Stimulated activated CD8-positive, alpha-beta memory T cell treated with anti-CD3 and anti-CD28 coated beads, Interleukin-2, amount 100 ng/mL, for 1 hour (primary cell): ENCODE results near the gene YIPF3.
"Not testable (repeated sequence)": the region's sequence is repeated elsewhere in the genome, so short reads cannot be mapped to it uniquely, and the experiment has no call there.

Experiments
- DNase-seq, 2 donors: peaks; one replicate each; pipeline ENCODE4 v3.0.0-alpha.2; 2020; ENCODE audit warnings: low read depth in 2 of 2

YIPF3 gene

GRCh38 chr6:43516697-43517504 lies at the start of gene YIPF3, which contains the start of gene POLR1C:
TSS of gene YIPF3 (minus strand) at chr6:43516926. CDS start at chr6:43516807, 119 bp downstream.
TSS of gene POLR1C (plus strand) at chr6:43517089. CDS start at chr6:43517110, 21 bp downstream.
- peak; percentile 95 to 96 for DNase-seq

GRCh38 chr6:43559328-43559727 lies 42.6 kb upstream of the YIPF3 start:
- no peak for DNase-seq

- not testable (repeated sequence) for DNase-seq
Observed at GRCh38 chr6:43557620-43558019, 40.9 kb upstream of the YIPF3 start.

GRCh38 chr6:43547222-43547621 lies 30.5 kb upstream of the YIPF3 start:
- no peak for DNase-seq

GRCh38 chr6:43544461-43544860 lies 27.7 kb upstream of the YIPF3 start:
- no peak for DNase-seq

- no peak for DNase-seq
Observed at GRCh38 chr6:43541774-43542471, 25.2 kb upstream of the YIPF3 start.

- DNase-seq = no peak
Observed at GRCh38 chr6:43540507-43540906, 23.8 kb upstream of the YIPF3 start.

- DNase-seq = not testable (repeated sequence)
Observed at GRCh38 chr6:43539409-43539808, 22.7 kb upstream of the YIPF3 start.

- DNase-seq = not testable (repeated sequence)
Observed at GRCh38 chr6:43538986-43539385, 22.3 kb upstream of the YIPF3 start.

- no peak for DNase-seq
Observed at GRCh38 chr6:43532201-43532600, 15.5 kb upstream of the YIPF3 start.

- DNase-seq = no peak
Observed at GRCh38 chr6:43524483-43524961, 7.8 kb upstream of the YIPF3 start.

- no peak for DNase-seq
Observed at GRCh38 chr6:43523284-43523683, 6.6 kb upstream of the YIPF3 start.

GRCh38 chr6:43522547-43523261 lies 6.0 kb upstream of the YIPF3 start:
- DNase-seq = no peak

GRCh38 chr6:43521836-43522235 lies 5.1 kb upstream of the YIPF3 start:
- no peak for DNase-seq

GRCh38 chr6:43520097-43520496 lies 3.4 kb upstream of the YIPF3 start:
- no peak for DNase-seq

- no peak for DNase-seq
Observed at GRCh38 chr6:43517505-43518357, 1.0 kb upstream of the YIPF3 start.

GRCh38 chr6:43516367-43516696 lies 394 bp downstream of the YIPF3 start:
- no peak for DNase-seq

GRCh38 chr6:43515808-43516207 lies 918 bp downstream of the YIPF3 start:
- no peak for DNase-seq

GRCh38 chr6:43511824-43512415 lies 4.8 kb downstream of the YIPF3 start:
- DNase-seq = no peak

GRCh38 chr6:43510827-43511163 lies 5.9 kb downstream of the YIPF3 start:
- DNase-seq = no peak
